GM19099 (cell line): Measurements from ENCODE around the gene IL1A.

Experiments used
- POLR2A ChIP-seq: IDR thresholded peaks from 3 replicates; pipeline ENCODE4 v1.6.1; 2011; ENCODE audit warnings: low read depth; ENCODE audit not compliant: insufficient read length; ENCODE audit errors: extremely low read depth

Gene IL1A

DNA sequence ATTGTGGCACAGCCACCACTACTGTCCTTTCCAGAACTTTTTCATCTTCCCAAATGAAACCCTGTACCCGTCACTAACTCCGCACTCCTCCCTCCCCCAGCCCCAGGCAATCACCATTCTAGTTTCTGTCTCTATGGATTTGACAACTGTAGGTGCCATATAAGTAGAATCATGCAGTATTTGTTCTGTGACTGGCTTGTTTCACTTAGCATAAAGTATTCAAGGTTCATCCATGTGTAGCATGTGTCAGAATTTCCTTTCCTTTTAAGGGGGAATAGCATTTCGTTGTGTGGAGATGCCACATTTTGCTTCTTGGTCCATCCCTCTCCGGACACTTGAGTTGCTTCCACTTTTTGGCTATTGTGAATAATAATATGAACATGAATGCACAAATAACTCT lies 19.0 kb downstream of the IL1A start:
- TF ChIP-seq POLR2A = no peak

DNA sequence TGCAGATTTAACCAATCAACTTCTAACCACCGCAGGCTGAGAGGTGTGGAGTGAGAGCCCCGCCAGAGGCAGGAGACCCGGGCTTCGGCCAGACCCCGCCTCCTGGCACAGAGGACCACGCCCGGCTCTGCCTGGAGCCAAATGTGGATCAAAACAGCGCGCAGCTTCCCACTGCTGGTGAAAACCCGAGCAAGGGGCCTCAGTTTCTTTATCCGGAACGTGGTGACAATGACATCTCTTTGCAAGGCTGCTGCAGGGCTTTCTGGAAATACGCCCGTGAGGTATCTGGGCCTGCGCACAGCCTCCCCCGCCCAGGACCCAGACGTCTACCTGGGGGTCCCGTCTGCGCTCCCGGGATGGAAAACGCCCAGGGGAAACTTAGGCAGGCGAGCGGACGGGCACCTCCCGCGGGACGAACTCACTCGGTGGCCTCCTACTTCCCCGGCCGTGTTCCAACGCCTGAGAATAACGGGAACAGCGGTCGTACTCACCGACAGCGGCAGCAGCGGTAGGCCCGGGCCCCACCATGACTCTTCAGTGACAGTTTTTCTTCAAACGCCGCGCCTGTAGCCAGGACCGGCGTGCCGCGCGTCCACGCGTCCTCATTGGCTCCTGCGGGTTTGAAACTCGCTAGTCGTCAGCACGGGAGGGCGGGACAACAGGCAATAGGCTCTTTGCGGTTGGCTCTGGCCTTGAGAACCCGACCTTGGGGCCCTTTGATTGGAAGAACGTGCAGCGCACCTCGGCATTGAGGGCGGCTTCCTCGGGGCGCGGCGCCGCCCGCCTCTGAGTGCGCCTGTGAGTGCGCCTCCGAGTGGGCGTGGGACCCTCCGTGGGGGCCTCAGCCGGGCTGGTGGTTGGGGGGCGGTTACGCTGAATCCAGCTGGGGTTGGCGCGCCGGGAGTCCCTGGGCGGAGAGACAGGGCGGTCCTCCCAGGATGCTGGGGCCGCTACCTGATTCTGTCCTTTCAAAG lies 19.9 kb downstream of the IL1A start, which contains the start of gene CKAP2L:
Gene CKAP2L, minus strand, starts transcription at position 539 of the 974 bp plus-strand sequence. Its CDS starts 11 bp downstream, at position 528.
- TF ChIP-seq POLR2A = peak; percentile 44

DNA sequence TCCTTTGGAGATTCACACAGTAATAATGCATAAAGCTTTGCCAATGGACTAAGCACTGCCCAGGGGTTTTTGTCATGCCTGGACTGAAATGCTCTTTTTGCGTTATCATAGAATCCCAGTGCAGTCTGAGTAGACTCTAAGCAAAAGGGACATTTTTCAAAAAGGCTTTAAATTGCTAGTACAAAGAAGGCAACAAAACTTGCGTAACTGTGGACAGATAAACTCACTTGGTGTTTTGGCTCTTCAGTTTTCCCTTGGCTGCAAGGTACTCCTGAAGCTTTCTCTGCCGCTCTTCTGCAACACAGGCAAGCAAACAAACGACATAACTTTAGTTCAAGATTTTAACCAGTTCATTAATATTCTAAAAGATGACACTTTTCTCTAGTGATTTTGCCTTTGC lies 22.0 kb downstream of the IL1A start:
- TF ChIP-seq POLR2A = no peak

DNA sequence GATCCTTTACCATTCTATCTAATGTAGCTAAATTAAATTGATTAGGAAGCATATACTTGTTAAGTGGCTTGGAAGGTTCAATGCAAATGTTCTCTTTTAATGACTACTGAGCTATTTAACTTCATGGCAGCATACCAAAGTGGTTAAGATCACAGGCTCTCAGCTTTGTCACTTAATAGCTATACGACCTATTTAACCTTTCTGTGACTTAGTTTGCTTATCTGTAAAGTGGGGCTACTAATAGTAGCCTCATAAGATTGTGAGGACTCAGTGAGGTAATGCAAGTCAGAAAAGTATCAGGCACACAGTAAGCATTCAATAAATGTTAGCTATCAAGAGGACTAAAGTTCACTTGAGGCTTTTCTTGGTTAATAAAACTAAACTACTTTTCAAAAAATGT lies 24.1 kb downstream of the IL1A start:
- TF ChIP-seq POLR2A = no peak

DNA sequence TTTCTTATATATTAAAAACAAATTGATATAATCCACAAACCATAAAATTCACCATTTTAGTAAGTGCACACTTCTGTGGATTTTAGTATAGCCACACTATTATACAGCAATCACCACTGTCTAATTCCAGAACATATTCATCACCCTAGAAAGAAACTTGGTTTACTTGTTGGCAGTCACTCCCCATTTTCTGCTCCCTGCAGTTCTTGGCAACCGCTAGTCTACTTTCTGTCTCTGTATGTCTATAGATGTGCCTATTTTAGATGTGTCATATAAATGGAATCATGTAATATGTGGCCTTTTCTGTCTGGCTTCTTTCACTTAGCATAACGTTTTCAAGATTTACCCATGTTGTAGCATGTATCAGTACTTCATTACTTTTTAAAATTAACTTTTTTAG lies 25.6 kb downstream of the IL1A start:
- TF ChIP-seq POLR2A = no peak

DNA sequence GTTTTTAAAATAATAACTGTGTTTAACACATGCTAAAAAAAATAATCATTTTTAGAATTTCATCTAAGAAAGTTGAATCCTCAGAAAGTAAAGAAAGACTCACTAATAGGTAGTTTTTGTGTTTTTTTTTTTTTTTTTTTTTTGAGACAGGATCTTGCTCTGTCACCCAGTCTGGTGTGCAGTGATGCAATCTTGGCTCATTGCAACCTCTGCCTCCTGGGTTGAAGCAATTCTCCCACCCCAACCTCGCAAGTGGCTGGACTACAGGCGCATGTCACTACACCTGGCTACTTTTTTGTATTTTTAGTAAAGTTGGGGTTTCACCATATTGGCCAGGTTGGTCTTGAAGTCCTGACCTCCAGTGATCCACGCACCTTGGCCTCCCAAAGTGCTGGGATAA lies 27.0 kb downstream of the IL1A start:
- TF ChIP-seq POLR2A = no peak

DNA sequence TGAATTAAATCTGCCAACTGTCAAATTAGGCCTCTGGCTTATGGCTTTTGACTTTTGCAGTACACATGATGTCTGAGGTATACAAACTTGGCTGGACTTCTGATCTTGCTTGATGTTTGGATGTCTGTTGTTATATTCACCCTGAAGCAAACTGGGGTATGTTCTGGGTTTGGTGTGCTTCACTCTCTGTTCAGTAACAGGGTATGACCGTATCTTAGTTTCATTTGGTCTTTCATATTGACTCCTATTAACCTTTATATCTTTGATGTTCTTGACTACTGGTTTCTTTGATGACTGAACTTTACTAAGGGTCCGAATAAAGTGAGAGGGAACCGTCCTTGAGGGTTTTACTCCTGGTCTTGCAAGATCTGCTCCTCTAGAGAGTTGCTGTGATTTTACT lies 28.1 kb downstream of the IL1A start:
- no peak for TF ChIP-seq POLR2A

DNA sequence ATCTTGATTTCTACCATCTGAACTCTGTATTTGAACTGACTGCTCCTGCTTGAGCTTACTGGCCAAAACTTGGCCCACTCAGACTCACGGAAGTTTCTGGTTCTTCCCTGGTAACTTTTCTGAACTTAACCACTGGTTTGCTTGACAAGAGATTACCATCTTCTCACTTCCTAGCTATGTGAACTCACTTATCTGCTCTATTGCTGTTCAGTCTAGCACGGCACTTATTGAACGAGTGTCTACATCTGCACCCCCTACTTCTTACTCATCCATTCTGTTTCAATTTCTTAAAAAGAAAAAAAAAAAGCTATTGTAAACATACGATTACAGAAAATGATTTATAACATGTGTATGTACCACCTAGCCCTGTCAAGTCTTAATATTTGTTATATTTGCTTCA lies 28.8 kb downstream of the IL1A start:
- TF ChIP-seq POLR2A = no peak

DNA sequence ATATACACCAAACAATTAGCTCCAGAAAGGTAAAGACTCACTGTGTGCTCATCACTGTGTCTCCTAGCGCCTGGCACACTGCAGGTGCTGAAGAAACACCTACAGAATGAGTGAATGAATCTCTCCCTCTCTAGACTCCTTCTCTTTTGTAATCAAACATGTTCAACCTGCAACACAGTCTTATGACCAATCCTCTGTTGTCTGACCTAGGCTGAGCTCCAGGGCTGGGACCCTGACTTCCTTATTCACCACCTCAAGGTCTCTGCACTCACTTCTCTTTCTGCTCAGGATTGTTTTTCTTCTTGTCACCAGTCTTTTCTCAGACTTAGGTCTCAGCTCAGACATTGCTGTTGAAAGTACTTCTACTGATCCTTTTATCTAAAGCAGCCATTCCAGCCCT lies 29.7 kb downstream of the IL1A start:
- TF ChIP-seq POLR2A = no peak

DNA sequence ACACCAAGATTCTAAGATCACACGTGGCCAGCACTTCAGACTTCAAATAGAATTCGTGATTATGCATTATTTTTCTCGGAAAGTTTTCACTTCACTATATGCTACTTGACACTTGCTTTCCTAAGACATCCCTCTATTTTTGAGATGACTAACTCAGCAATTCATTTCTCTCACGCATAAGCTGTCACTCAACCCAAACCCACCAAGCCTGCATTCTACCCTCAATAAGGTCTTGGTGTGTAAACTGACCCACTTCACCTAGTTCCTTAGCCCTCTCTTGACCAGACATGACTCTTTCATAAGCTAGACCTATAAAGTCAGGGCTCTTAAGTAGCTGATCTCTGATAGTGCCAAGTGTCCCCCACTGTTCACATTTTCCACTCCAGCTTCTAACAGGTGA lies 31.6 kb downstream of the IL1A start:
- TF ChIP-seq POLR2A = no peak

DNA sequence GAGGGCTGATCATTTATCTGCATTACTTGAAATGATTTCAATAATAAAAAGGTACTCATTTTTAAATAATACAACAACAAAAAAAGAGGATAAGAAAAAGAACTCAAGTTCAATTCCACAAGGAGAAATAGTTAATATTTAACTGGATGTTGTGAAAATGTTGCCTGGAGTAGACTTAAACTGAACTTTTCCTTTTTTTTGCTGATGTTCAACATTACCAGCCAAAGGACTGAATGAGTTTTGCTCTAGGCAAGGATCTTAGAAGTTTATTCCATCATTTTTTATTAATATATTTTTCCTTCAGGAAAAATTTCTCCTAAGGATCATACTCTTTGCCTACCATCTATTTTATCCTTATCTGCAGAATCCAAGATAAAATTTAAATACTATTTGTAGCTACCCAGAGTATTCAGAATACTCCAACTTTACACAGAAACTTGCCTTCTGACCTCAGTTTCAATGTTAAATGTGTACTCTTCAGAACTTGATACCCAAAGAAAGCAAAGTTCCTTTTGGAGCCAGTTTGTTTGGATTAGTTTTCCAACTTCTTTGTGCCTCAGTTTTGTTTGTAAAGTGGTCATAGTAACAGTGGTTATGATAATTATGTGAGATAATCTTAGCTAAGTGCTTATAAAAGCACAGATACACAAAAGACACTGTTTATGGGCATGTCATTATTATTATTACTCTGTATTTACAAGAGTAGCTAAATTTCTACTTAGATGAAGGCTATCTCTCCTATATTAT lies 32.7 kb downstream of the IL1A start:
- TF ChIP-seq POLR2A = no peak

DNA sequence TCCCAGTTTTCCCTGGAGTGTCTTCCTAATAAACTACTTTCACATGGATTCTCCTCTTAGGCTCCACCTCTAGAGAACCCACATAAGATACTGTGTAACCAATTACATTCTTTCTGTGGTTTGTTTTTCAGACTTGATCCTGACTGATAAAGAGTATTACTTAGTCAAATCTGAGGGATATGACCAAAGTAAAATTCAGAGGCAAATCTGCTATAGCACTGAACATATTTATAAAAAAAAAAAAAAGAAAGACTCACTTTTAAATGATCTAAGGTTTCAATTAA lies 33.8 kb downstream of the IL1A start:
- no peak for TF ChIP-seq POLR2A

DNA sequence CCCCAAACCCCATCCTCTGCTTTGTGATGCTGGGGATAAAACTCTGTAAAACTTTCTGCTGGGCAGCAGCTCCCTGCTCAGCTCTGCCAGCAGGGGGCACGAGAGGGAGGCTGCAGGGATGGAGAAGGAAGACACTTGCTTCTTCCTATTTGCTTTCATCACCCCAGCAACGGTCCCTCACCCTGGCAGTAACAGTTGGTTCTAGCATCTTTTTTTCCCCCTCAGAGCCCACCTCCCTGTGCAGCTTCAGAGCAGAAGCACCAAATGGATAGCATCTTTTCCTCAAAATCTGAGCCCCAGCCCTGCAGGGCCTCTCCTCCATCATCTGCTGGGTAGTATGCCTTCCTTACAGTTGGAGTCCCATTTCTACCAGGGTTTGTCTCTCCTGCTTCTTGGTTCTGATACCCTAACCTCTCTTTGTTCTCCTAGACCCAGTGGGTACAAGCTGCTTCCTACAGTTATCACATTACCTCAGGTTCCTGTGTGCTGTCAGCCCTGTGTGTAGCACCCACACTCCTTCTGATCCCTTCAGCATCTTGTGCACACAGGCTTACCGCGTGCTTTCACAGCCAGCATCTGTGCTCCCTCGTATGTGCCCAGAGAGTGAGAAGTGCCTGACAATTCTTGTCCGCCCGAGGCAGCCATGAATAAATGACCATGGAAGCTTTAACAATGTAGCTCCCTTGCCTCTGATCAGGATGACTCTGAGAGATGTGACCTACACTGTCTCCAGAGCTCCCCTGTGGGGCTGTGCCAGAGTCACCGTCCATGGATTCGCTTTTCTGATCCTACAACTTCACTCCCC lies 34.3 kb downstream of the IL1A start:
- TF ChIP-seq POLR2A = no peak

DNA sequence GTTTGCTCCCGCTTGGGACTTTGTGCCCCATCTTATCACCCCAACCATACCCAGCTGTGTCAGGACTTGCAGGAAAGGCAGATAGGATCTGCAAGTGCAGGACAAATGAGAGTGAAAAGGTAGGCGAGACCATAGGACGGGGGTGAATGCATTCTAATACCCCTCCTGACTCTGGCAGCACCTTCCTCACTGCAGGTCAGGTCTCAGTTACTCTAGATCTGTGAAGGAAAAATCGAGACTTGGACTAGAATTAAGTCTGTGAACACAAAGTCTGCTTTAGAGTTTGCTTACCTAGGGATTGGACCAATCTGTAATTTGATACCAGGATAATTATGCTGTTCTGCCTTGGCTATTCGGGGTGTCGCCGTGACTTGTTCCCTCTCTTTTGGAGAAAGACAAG lies 43.8 kb downstream of the IL1A start:
- TF ChIP-seq POLR2A = no peak

DNA sequence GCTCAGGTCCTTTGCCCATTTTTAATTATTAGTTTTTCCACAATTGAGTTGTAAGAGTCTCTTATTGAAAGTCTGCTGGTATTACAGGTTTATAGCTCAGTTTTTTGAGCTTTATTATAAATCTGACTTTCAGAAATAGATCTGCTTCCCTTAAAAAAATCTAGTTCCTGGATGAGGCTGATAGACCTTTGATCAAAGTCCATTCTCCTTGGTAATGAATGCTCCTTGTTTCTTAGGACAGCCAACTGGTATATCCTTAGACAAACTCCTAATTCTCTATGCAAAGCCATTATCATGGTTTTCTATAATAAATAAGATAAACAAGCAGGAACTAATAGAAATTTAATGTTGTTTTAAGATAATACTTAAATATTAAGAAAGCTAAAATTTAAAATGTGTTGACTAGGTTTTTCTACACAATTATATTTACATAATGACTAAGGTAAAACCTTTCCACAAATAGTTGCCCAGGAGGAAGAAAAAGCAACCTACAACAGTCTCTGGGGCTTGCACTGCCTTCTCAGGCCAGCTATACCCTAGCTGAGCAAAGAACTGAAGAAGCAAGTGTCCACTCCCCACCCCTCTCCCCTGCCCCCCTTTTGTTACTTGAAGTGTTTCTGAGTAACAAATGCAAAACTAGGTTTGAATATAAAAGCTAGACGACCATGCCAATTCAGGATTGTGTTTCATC lies 46.6 kb downstream of the IL1A start:
- TF ChIP-seq POLR2A = no peak
